Lower leg skin (tissue), 4 donors: ENCODE data around the gene KCNA10. TPM values are rescaled to one million over a fixed set of nuclear protein-coding genes. Genes with fewer than 3 reads are reported as not detected.

ENCODE experiments used
- DNase-seq, 2 donors: peaks; one replicate each; pipeline ENCODE4 v3.0.0-alpha.2; 2019; ENCODE audit warnings: low spot score in 2 of 2
- H3K4me3 ChIP-seq: fragments of 200-600 bp; sonication (generic); 2 replicates; pipeline ENCODE4 v1.5.1; 2017; ENCODE audit warnings: mild to moderate bottlenecking, low read depth; ENCODE audit not compliant: poor library complexity, severe bottlenecking
- CTCF ChIP-seq, 3 donors: fragments of 450-650 bp; IDR thresholded peaks; one replicate each; pipeline ENCODE4 v1.5.1; 2016; ENCODE audit warnings: antibody characterized with exemption in 3 of 3, mild to moderate bottlenecking in 3 of 3, moderate library complexity in 2 of 3
- POLR2A ChIP-seq, 2 donors: fragments of 450-650 bp; IDR thresholded peaks; one replicate each; pipeline ENCODE4 v1.6.1; 2016 to 2017; ENCODE audit warnings: antibody characterized with exemption in 2 of 2, mild to moderate bottlenecking in 1 of 2, moderate library complexity in 1 of 2
- WGBS, 2 donors: methylation state at CpG; one replicate each; pipeline ENCODE4 v1.1.5; 2018; 5-methylcytosine and 5-hydroxymethylcytosine counted together
- intact Hi-C: fragments of 100-400 bp; cut with DNase I; formaldehyde crosslinking; loops from one replicate; pipeline ENCODE4 v1.15.0; 2023; ENCODE audit warnings: low total_unique reads
- total RNA-seq, 4 donors: library from RNA; depleted of rRNA; stranded (reverse); fragments of >200 nt; gene quantifications; one replicate each; pipeline ENCODE4 v1.1.0, GENCODE V29; 2016

The KCNA10 gene
- total RNA-seq, 4 donors from 2014 or later, result not detected

- no peak overlapping the region for H3K4me3 ChIP-seq
- 22 to 23% methylated on average over 8 of the region's 8 CpGs for WGBS, 2 donors
- intact Hi-C loops, result loop anchor here (5.0 kb wide), 1 partner anchor 69 kb away; no protein-coding TSS in a partner anchor
- peak in 1 of 3 donors; percentile 75 for TF ChIP-seq CTCF (IDR thresholded peaks at IDR 0.05)
- no peak for TF ChIP-seq POLR2A (IDR thresholded peaks at IDR 0.05)
- peak; percentile 75 to 94 for DNase-seq
Measured at GRCh38 chr1:110495926-110496600, 22.9 kb downstream of the KCNA10 start.

DNA sequence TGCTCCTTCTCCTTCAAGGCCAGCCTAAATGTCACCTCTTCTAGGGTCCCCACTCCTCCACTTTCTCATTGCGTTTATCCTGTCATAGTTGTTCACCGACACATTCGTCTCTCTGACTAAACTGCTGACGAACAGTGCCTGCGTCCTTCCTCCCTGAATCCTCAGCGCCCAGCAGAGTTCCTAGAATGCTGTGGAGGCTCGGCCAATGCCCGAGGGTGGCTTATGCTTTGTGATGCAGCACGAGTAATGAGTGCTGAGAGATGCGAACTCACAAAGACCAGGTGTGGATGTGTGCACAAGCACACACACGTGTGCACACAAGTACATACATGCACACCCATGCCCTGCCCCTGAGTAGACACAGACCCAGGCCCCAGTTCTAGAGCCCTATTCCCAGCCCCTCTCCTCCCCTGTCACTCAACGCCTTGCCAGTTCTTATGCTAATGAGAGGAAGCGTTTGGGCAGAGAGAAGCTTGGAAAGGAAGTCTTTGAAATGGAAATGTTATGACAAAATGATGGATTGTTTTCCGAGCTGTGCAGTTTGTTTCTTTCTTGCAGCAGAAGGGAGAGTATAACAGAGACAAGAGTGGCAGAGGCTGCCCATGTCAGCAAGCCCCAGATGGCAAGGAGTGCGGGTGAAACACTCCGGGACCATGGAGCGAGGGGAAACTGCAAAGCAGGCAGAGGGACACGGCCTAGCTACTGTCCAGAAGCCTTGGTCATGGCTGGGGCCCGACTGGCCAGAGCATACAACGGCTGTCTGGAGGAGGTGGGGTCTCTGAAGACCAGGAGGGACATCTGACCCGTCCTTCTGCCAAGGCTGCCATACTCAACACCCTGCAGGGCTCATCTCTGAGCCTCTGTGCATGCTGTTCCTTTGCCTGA is 24.2 kb downstream of the KCNA10 start:
- intact Hi-C loops, result loop anchor here (5.0 kb wide), 1 partner anchor 67 kb away; no protein-coding TSS in a partner anchor
- DNase-seq, result no peak
- 39 to 47% methylated on average over 21 of the region's 21 CpGs for WGBS, 2 donors
- no peak overlapping the region for H3K4me3 ChIP-seq
- TF ChIP-seq POLR2A (IDR thresholded peaks at IDR 0.05), result no peak
- no peak for TF ChIP-seq CTCF (IDR thresholded peaks at IDR 0.05)

- DNase-seq, result no peak
- TF ChIP-seq CTCF (IDR thresholded peaks at IDR 0.05) (no peak), POLR2A (IDR thresholded peaks at IDR 0.05) (no peak)
- WGBS, 2 donors, result 80 to 81% methylated on average over 5 of the region's 5 CpGs
- no peak overlapping the region for H3K4me3 ChIP-seq
- intact Hi-C loops, result no loop called here
Measured at GRCh38 chr1:110494036-110494435, 24.9 kb downstream of the KCNA10 start.

DNA sequence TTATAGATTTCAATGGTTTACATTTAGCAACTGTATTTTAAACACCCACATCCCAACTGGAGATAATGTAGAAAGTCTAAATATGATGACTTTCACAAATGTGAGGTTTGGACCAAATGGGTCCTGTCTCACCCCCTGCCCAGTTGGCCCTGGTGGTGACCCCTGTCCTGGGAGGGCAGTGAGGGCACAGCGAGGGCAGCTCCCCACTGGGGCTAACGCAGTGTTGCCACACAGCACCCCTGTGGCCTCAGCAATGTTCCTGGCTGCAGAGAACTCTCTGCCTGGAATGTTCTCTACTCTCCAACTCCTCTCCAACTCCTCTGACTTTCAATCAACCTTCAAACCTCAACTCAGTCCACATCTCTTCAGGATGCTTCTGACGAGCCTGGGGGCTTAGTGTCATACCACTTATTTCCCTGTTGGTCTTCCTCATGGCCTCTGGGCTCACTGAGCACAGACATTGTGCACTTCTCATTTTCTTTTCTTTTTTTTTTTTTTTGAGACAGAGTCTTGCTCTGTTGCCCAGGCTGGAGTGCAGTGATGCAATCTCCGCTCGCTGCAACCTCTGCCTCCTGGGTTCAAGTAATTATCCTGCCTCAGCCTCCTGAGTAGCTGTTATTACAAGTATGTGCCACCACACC is 25.8 kb downstream of the KCNA10 start:
- DNase-seq, result no peak
- intact Hi-C loops, result no loop called here
- TF ChIP-seq POLR2A (IDR thresholded peaks at IDR 0.05) (no peak), CTCF (IDR thresholded peaks at IDR 0.05) (no peak)
- no peak overlapping the region for H3K4me3 ChIP-seq
- WGBS, 2 donors, result 80 to 83% methylated on average over 5 of the region's 5 CpGs

DNA sequence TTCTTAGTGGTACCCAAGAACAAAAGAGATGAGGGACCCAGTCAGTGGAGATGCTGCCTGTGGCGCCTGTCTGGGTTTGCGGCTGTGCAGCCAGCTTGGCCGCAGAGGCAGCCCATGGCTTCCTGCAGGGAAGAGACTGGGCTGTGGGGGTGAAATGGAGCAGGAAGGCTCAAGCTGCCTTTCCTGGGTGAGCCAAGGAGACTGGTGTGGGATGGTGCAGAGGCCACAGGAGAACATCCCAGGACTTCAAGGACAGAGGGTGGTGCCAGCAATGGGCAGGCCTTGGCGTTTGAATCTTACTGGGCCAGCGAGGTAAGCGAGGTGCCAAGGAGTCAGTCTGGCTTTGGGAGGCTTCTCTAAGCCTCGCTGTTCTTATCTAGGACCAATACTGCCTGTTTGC is 26.4 kb downstream of the KCNA10 start:
- TF ChIP-seq POLR2A (IDR thresholded peaks at IDR 0.05), result no peak
- no peak for TF ChIP-seq CTCF (IDR thresholded peaks at IDR 0.05)
- WGBS, 2 donors, result 78 to 92% methylated on average over 7 of the region's 7 CpGs
- no peak for DNase-seq
- H3K4me3 ChIP-seq, result no peak overlapping the region
- intact Hi-C loops, result no loop called here
